K562 (cell line): ENCODE measurements around the gene ZIC2. TPM values are rescaled to one million over a fixed set of nuclear protein-coding genes. Genes with fewer than 3 reads are reported as not detected.

Source experiments
- ATAC-seq: fragments of 200-7000 bp; cut with Tn5 transposase; 3 replicates; pipeline ENCODE4 v1.9.1; 2020; ENCODE audit warnings: moderate library complexity
- BruUV-seq: library from RNA; stranded (reverse); fragments of 400-500 nt; replicated peaks from 2 replicates; lab custom pipeline; 2021; lab: Mats Ljungman, UMichigan
- CTCF ChIA-PET: fragments of 300-600 bp; formaldehyde crosslinking; extraction: SDS; loops from one replicate; lab custom pipeline; 2021; ENCODE audit warnings: low intra/inter-chr PET ratio; lab: Yijun Ruan, JAX
- POLR2A ChIA-PET: fragments of 300-600, 350-650 bp; sonication (Branson Sonifier 250); formaldehyde crosslinking; extraction: SDS; loops from one replicate; lab custom pipeline; 2021; ENCODE audit warnings: antibody characterized with exemption, inconsistent platforms; lab: Yijun Ruan, JAX
- DNase-seq, 4 experiments: peaks; one replicate each; pipeline versions ENCODE4 v3.0.0 to v3.0.0-alpha.2; 2011 to 2018; ENCODE audit warnings: low spot score in 3 of 4, mixed read lengths in 3 of 4; ENCODE audit errors: extremely low read depth in 1 of 4
- FAIRE-seq: peaks from 2 replicates; lab custom pipeline; 2011; peaks lifted over from hg19 to GRCh38; lab: Jason Lieb, UNC
- H2AFZ ChIP-seq: 2 replicates; pipeline ENCODE4 v1.6.0; 2011; ENCODE audit warnings: low read depth, low read length, control low read depth, inconsistent platforms
- H3K27ac ChIP-seq: fragments of 200-600 bp; 3 replicates; pipeline ENCODE4 v1.8.0; 2011; ENCODE audit warnings: low read depth, mild to moderate bottlenecking, control low read depth, inconsistent platforms, low read length, moderate library complexity, mixed read lengths; ENCODE audit errors: extremely low read depth
- H3K27me3 ChIP-seq, 2 experiments: fragments of 300-600 bp in 1 of 2; 2 replicates in 1 of 2; 3 replicates in 1 of 2; pipeline versions ENCODE4 v1.6.0 to v1.8.0; 2011; ENCODE audit warnings: inconsistent platforms in 2 of 2, low read length in 2 of 2, mild to moderate bottlenecking in 1 of 2, mixed read lengths in 1 of 2, moderate library complexity in 1 of 2; ENCODE audit not compliant: control insufficient read depth in 2 of 2, insufficient read depth in 2 of 2
- H3K36me3 ChIP-seq: fragments of 300-600 bp; 3 replicates; pipeline ENCODE4 v1.8.0; 2011; ENCODE audit warnings: mild to moderate bottlenecking, low read length, inconsistent platforms; ENCODE audit not compliant: control insufficient read depth, insufficient read depth
- H3K4me1 ChIP-seq, 2 experiments: fragments of 200-600 bp in 1 of 2; replicated peaks in 1 of 2; 2 replicates in 1 of 2; 3 replicates in 1 of 2; pipeline versions ENCODE4 v1.5.1 to v1.8.0; 2011; ENCODE audit warnings: inconsistent platforms in 2 of 2, low read length in 2 of 2, mild to moderate bottlenecking in 1 of 2, mixed read lengths in 1 of 2, moderate library complexity in 1 of 2; ENCODE audit not compliant: control insufficient read depth in 2 of 2, insufficient read depth in 2 of 2
- H3K4me2 ChIP-seq: 2 replicates; pipeline ENCODE4 v1.6.1; 2011; ENCODE audit warnings: low read length, control low read depth, inconsistent platforms, mixed read lengths; ENCODE audit not compliant: insufficient read depth
- H3K4me3 ChIP-seq: fragments of 200-600 bp; sonication (generic), shearing (Covaris generic); 2 replicates; pipeline ENCODE4 v1.5.1; 2016; ENCODE audit warnings: control low read depth, inconsistent platforms
- H3K79me2 ChIP-seq: fragments of 200-600 bp; 3 replicates; pipeline ENCODE4 v1.8.0; 2011; ENCODE audit warnings: low read length, inconsistent platforms; ENCODE audit not compliant: control insufficient read depth, insufficient read depth
- H3K9ac ChIP-seq, 2 experiments: 2 replicates each; pipeline versions ENCODE4 v1.6.0 to v1.6.1; 2011; ENCODE audit warnings: low read depth in 2 of 2, low read length in 2 of 2, control low read depth in 1 of 2, inconsistent platforms in 1 of 2, mild to moderate bottlenecking in 1 of 2, mixed read lengths in 1 of 2; ENCODE audit not compliant: insufficient read depth in 1 of 2
- H3K9me1 ChIP-seq: one replicate; pipeline ENCODE4 v1.6.0; 2011; ENCODE audit warnings: inconsistent platforms, mild to moderate bottlenecking, low read length, moderate library complexity; ENCODE audit not compliant: control insufficient read depth, insufficient read depth
- H3K9me3 ChIP-seq: replicated peaks from 2 replicates; pipeline ENCODE4 v1.5.1; 2011; ENCODE audit warnings: low read depth, low read length, inconsistent platforms; ENCODE audit not compliant: control insufficient read depth, insufficient read depth
- H4K20me1 ChIP-seq: replicated peaks from 2 replicates; pipeline ENCODE4 v1.6.1; 2011; ENCODE audit warnings: low read length, inconsistent platforms, mixed read lengths; ENCODE audit not compliant: control insufficient read depth, insufficient read depth
- MYNN ChIP-seq, 2 experiments: sonication (generic); formaldehyde crosslinking in 1 of 2; IDR thresholded peaks; 2 replicates each; pipeline versions ENCODE4 v1.5.0 to v1.6.1; 2016 to 2020; ENCODE audit warnings: antibody characterized with exemption in 1 of 2, missing genetic modification reagents in 1 of 2
- U2AF1 ChIP-seq: fragments of 200-400 bp; formaldehyde crosslinking; optimal IDR thresholded peaks from 2 replicates; pipeline ENCODE3; 2017; ENCODE audit warnings: mild to moderate bottlenecking, low read depth, low read length, moderate library complexity
- WGBS: fragments of 100-300 bp; shearing (Covaris generic); methylation state at CpG from one replicate; pipeline ENCODE4 v1.1.6; 2016; ENCODE audit warnings: low coverage, mixed read lengths; ENCODE audit not compliant: insufficient coverage; ENCODE audit errors: missing lambda C conversion rate; 5-methylcytosine and 5-hydroxymethylcytosine counted together
- in situ Hi-C: fragments of 300-500 bp; cut with MboI; formaldehyde crosslinking; loops from 4 replicates; pipeline ENCODE4 v1.15.0; 2018; ENCODE audit warnings: inconsistent platforms, mixed read lengths
- intact Hi-C: fragments of 100-400 bp; cut with micrococcal nuclease; formaldehyde crosslinking; loops from 2 replicates; pipeline ENCODE4 v1.14.2; 2022
- polyA plus RNA-seq, 8 experiments: library from polyadenylated mRNA; depleted of rRNA in 4 of 8; stranded (reverse) in 5 of 8; unstranded in 3 of 8; fragments of >200 nt; fragmentation: Nextera tagmentation in 2 of 8; fragmentation: Illumina TruSeq in 1 of 8; extraction: Ambion mirVana in 2 of 8; extraction: Trizol in 1 of 8; gene quantifications; 2 replicates each; pipeline versions ENCODE4 v1.2.1 to v1.2.3, GENCODE V29; 2011 to 2014; ENCODE audit warnings: inconsistent platforms in 1 of 8, missing spikeins in 1 of 8
- total RNA-seq, 7 experiments: library from RNA; depleted of rRNA in 6 of 7; stranded (reverse); fragments of >200 nt in 6 of 7; fragmentation: Illumina TruSeq in 2 of 7; extraction: Trizol in 2 of 7; gene quantifications; 2 replicates each; pipeline versions ENCODE4 v1.2.1 to v1.2.3, GENCODE V29; 2011 to 2021; ENCODE audit warnings: low replicate concordance in 1 of 7
- TF ChIP-seq, protein P1 (sequence below): fragments of 450-650 bp; IDR thresholded peaks from 2 replicates; pipeline ENCODE4 v1.7.0; 2016; ENCODE audit warnings: borderline replicate concordance

ZIC2 gene
- total and polyA plus RNA-seq, 9 of the 15 experiments (the other 6 are each of a cell fraction or from before 2014, with no cell fraction given): 1.8 to 18.0 (median 4.5) TPM

DNA sequence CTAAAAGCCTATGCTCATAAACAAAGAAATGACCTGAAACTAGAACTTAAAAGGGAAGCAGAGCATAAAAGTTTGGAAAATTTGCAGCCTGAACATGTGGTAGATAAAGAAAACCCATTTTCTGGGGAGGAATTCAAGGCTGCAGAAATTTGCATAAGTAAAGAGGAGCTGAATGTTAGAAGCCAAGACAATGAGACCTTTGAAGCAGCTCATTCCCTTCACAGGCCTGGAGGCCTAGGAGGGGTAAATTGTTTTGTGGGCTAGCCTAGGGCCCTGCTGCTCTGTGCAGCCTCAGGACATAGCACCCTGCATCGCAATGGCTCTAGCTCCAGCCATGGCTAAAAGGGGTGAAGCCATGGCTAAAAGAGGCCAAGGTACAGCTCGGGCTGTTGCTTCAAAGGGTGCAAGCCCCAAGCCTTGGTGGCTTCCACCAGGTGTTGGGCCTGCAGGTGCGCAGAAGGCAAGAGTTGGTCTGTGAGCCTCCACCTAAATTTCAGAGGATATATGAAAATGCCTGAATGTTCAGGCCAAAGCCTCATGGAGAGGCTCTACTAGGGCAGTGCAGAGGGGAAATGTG lies 38.3 kb downstream of the ZIC2 start:
- TF ChIP-seq, protein P1, sequence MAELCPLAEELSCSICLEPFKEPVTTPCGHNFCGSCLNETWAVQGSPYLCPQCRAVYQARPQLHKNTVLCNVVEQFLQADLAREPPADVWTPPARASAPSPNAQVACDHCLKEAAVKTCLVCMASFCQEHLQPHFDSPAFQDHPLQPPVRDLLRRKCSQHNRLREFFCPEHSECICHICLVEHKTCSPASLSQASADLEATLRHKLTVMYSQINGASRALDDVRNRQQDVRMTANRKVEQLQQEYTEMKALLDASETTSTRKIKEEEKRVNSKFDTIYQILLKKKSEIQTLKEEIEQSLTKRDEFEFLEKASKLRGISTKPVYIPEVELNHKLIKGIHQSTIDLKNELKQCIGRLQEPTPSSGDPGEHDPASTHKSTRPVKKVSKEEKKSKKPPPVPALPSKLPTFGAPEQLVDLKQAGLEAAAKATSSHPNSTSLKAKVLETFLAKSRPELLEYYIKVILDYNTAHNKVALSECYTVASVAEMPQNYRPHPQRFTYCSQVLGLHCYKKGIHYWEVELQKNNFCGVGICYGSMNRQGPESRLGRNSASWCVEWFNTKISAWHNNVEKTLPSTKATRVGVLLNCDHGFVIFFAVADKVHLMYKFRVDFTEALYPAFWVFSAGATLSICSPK: no peak
- TF ChIP-seq U2AF1: no peak
- no peak for TF ChIP-seq MYNN (IDR thresholded peaks at IDR 0.05)
- no peak for TF ChIP-seq MYNN (CRISPR knock-in tag; IDR thresholded peaks at IDR 0.05)
- ChIA-PET POLR2A (interaction anchor here (0.7 to 1.1 kb wide), 2 partner anchors 11 to 374 kb away, joined by 3 to 5 read pairs; no protein-coding TSS in a partner anchor), CTCF (no interaction called here)
- Histone ChIP-seq H3K27me3 (no peaks in the 10 kb centered on the region), H3K9ac (no peak overlapping the region), H4K20me1 (no peaks in the 10 kb centered on the region), H3K9me1 (no peaks in the 10 kb centered on the region), H3K36me3 (no peaks in the 10 kb centered on the region), H2AFZ (no peak overlapping the region), H3K9me3 (no peaks in the 10 kb centered on the region), H3K79me2 (no peaks in the 10 kb centered on the region), H3K4me1 (no peaks in the 10 kb centered on the region), H3K4me2 (no peak overlapping the region), H3K27ac (no peak overlapping the region), H3K4me3 (no peak overlapping the region)
- 10% methylated on average over 3 of the region's 3 CpGs for WGBS
- FAIRE-seq (no peak), ATAC-seq (no peak), DNase-seq (no peak)
- no TSS peak for BruUV-seq
- in situ Hi-C loops (no loop called here), intact Hi-C loops (no loop called here)
